Measurements from ENCODE around the gene GPR146. TPM values are rescaled to one million over a fixed set of nuclear protein-coding genes. Genes with fewer than 3 reads are reported as not detected.

GPR146 gene
- total RNA-seq, 1 experiment from 2014 or later, result 2.9 TPM

- ChIA-PET POLR2A (interaction anchor here (0.5 kb wide), 1 partner anchor 1101 kb away, joined by 12 read pairs; no protein-coding TSS in a partner anchor), CTCF (interaction anchor here (0.5 to 1.1 kb wide), 2 partner anchors 14 to 112 kb away, joined by 3 to 4 read pairs; partner anchors contain the start of gene GPR146)
- BruUV-seq (replicated peaks), result no TSS peak
- peaks cover 7% of the 10 kb centered on the region; the same call in 1 of the 2 replicates for H3K4me1 ChIP-seq (ENCODE audit: control insufficient read depth, insufficient read depth, low read length)
- ATAC-seq (no peak), DNase-seq (ENCODE audit: low read depth, low spot score) (no peak)
- H3K4me3 ChIP-seq (ENCODE audit: low read depth in 2 of 2, low read length in 2 of 2), result no peak overlapping the region
- H3K27ac ChIP-seq (ENCODE audit: low read length), result no peak overlapping the region
- no peaks in the 10 kb centered on the region for H3K9me3 ChIP-seq (ENCODE audit: control insufficient read depth, insufficient read depth, low read depth, low read length)
- TF ChIP-seq TCF7L2 (IDR thresholded peaks at IDR 0.05; ENCODE audit: low read depth, low read length) (no peak), REST (IDR thresholded peaks at IDR 0.05; ENCODE audit: insufficient read depth in 1 of 2, low read depth in 2 of 2, low read length in 1 of 2) (no peak), POLR2AphosphoS5 (IDR thresholded peaks at IDR 0.05; ENCODE audit: low read depth, low read length) (no peak), CTCF (IDR thresholded peaks at IDR 0.05) (no peak), SIN3A (IDR thresholded peaks at IDR 0.05; ENCODE audit: borderline replicate concordance, insufficient read depth, low read depth, low read length) (no peak)
- H3K36me3 ChIP-seq (ENCODE audit: control insufficient read depth, insufficient read depth, low read length), result no peaks in the 10 kb centered on the region
- intact Hi-C loops (cut with micrococcal nuclease; ENCODE audit: unreplicated experiment) (no loop called here), in situ Hi-C loops (cut with HindIII; ENCODE audit: low pct_unique_long_range_greater_than_20kb, low sequenced_read_pairs) (no loop called here)
- no peaks in the 10 kb centered on the region for H3K27me3 ChIP-seq (ENCODE audit: control insufficient read depth, insufficient read depth, low read length)
Measured at GRCh38 chr7:1058311-1058710, 14.0 kb downstream of the GPR146 start.

- no peak for ATAC-seq
- intact Hi-C loops (cut with micrococcal nuclease; ENCODE audit: unreplicated experiment), result no loop called here
- no peak for TF ChIP-seq TCF7L2 (IDR thresholded peaks at IDR 0.05; ENCODE audit: low read depth, low read length)
- TF ChIP-seq POLR2AphosphoS5 (IDR thresholded peaks at IDR 0.05; ENCODE audit: low read depth, low read length), result no peak
- no peak for TF ChIP-seq CTCF (IDR thresholded peaks at IDR 0.05)
- H3K4me1 ChIP-seq (ENCODE audit: control insufficient read depth, insufficient read depth, low read length), result peaks cover 7% of the 10 kb centered on the region; the same call in 1 of the 2 replicates
- H3K27me3 ChIP-seq (ENCODE audit: control insufficient read depth, insufficient read depth, low read length), result no peaks in the 10 kb centered on the region
- H3K27ac ChIP-seq (ENCODE audit: low read length), result no peak overlapping the region
- ChIA-PET CTCF (interaction anchor here (0.5 to 1.1 kb wide), 2 partner anchors 15 to 112 kb away, joined by 3 to 4 read pairs; partner anchors contain the start of gene GPR146), POLR2A (interaction anchor here (0.5 kb wide), 1 partner anchor 1101 kb away, joined by 12 read pairs; no protein-coding TSS in a partner anchor)
- BruUV-seq (replicated peaks), result no TSS peak
- in situ Hi-C loops (cut with HindIII; ENCODE audit: low pct_unique_long_range_greater_than_20kb, low sequenced_read_pairs), result no loop called here
- no peak overlapping the region for H3K4me3 ChIP-seq (ENCODE audit: low read depth in 2 of 2, low read length in 2 of 2)
- no peak for DNase-seq (ENCODE audit: low read depth, low spot score)
- H3K36me3 ChIP-seq (ENCODE audit: control insufficient read depth, insufficient read depth, low read length), result no peaks in the 10 kb centered on the region
- no peaks in the 10 kb centered on the region for H3K9me3 ChIP-seq (ENCODE audit: control insufficient read depth, insufficient read depth, low read depth, low read length)
Measured at GRCh38 chr7:1058821-1059199, 14.5 kb downstream of the GPR146 start.

Data from Panc1 (cell line).